HG03575 (cell line): Measurements from ENCODE around the gene CSTF1.
"Not testable (repeated sequence)": the region's sequence is repeated elsewhere in the genome, so short reads cannot be mapped to it uniquely, and the experiment has no call there.

Source experiments
- ATAC-seq: cut with Tn5 transposase; IDR thresholded peaks from one replicate; pipeline ENCODE4 v1.9.1; 2021; ENCODE audit not compliant: unreplicated experiment, insufficient number of reproducible peaks, low FRiP score; ENCODE audit errors: extremely low read depth

CSTF1 gene

GRCh38 chr20:56395166-56395565, 2.7 kb downstream of the CSTF1 start:
- ATAC-seq = no peak

GRCh38 chr20:56400001-56400640, 7.7 kb downstream of the CSTF1 start:
- no peak for ATAC-seq

DNA sequence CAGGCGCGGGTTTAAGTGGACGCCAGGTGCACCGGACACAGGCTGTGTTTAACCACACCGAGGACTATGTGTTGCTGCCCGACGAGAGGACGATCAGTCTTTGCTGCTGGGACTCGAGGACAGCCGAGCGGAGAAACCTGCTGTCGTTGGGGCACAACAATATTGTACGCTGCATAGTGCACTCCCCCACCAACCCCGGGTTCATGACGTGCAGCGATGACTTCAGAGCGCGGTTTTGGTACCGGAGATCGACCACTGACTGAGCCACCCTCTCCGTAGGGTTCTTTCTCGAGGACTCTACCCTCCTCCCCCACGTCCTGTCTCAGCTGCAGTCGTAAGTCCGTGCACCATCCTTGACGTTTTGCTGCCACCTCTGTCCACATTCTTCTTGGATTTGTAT, 11.0 kb downstream of the CSTF1 start:
- no peak for ATAC-seq

DNA sequence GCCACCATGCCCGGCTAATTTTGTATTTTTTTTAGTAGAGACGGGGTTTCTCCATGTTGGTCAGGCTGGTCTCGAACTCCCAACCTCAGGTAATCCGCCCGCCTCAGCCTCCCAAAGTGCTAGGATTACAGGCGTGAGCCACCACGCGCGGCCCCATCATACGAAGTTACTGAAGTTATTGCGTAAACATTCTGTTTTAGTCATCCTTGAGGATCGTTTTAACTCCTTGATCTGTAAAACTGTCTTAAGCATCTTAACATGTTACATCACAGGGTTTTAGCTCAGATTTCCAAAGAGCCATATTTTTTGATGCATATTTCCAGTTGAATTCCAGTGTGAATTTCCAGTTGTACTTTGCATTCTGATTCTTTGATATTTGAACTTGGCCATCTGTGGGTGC, 12.9 kb downstream of the CSTF1 start:
- not testable (repeated sequence) for ATAC-seq

GRCh38 chr20:56406910-56407309, 14.5 kb downstream of the CSTF1 start:
- no peak for ATAC-seq

GRCh38 chr20:56409521-56409920, 17.1 kb downstream of the CSTF1 start:
- no peak for ATAC-seq

GRCh38 chr20:56409956-56410355, 17.5 kb downstream of the CSTF1 start:
- no peak for ATAC-seq

GRCh38 chr20:56411287-56411686, 18.8 kb downstream of the CSTF1 start:
- ATAC-seq = not testable (repeated sequence)

GRCh38 chr20:56411759-56412472, 19.5 kb downstream of the CSTF1 start, which contains the start of gene CASS4:
Gene CASS4, plus strand, starts transcription at chr20:56412260. Its CDS starts 199 bp downstream, at chr20:56412459.
- ATAC-seq = no peak

- ATAC-seq = no peak
Measured at GRCh38 chr20:56412473-56412790, 20.0 kb downstream of the CSTF1 start.

GRCh38 chr20:56412949-56413348, 20.5 kb downstream of the CSTF1 start:
- ATAC-seq = no peak

GRCh38 chr20:56414842-56415765, 22.7 kb downstream of the CSTF1 start:
- no peak for ATAC-seq

DNA sequence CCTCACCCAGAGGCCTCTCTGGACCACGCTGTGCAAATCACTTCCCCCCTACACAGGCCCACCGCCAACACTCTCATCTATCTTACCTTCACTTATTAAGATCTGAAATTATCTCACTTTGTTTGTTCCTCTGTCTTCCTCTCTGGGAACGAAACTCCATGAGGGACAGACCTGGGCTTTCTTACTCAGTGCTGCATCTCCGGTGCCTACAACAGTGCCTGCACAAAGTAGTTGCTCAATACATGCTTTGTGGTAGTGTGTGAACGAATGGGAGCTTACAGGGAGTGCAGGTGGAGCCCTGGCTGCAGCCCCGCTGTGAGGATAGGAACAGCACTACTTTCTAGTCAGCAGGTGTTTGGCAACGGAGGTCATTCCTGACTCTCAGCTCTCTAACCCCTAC, 25.0 kb downstream of the CSTF1 start:
- no peak for ATAC-seq

GRCh38 chr20:56417911-56418310, 25.5 kb downstream of the CSTF1 start:
- ATAC-seq = no peak

DNA sequence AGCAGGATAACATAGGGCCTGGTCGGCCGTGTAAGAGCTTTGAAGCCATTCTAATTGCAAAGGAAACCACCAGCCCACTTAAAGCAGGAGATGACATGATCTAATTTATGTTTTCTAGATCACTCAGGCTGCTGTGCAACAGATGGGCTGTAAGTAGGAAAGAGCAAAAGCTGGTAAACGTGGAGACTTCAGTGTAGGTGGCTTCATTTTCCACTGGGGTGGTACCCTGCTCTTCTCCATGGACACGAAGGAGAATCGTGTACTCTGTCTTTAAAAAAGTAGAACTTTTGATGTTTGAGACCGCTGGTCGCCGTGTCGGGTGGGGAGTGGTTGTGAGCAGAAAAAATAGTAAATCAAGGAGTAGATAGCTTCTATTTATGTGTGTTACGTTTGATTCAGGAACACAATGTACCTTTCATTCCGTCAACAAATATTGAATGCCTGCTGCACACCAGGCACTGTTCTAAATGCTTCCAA, 26.0 kb downstream of the CSTF1 start:
- ATAC-seq = no peak

DNA sequence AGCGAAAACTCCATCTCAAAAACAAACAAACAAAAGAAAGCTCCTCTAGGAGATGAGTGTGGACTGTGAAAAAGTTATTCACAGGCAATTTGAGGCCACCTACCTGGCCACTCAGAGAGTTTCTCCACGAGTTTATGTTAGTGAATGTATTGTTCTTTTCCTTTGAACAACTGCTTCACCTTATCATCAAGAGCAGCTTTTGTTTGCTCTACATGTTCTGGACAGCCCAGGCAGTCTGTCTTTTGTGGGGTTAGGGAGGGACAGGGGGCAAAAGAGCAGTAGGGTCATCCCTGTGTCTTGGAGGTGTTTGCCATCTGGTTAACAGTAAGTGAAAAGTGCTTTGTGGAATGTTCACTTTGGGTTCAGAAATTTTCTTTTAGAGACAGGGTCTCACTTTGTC, 27.6 kb downstream of the CSTF1 start:
- no peak for ATAC-seq

- no peak for ATAC-seq
Measured at GRCh38 chr20:56420940-56421688, 28.7 kb downstream of the CSTF1 start.

GRCh38 chr20:56422076-56422823, 29.8 kb downstream of the CSTF1 start:
- no peak for ATAC-seq
